Duodenal mucosa (tissue), 2 donors: ENCODE results near the gene MAN1A1.

Experiments used
- H3K27ac ChIP-seq: one replicate; pipeline ENCODE4 v1.7.0; 2013; ENCODE audit warnings: low read depth, low read length
- H3K27me3 ChIP-seq, 2 donors: one replicate each; pipeline ENCODE4 v1.7.0; 2013; ENCODE audit warnings: low read length in 2 of 2, control low read depth in 1 of 2; ENCODE audit not compliant: insufficient read depth in 2 of 2, control insufficient read depth in 1 of 2
- H3K36me3 ChIP-seq, 2 donors: one replicate each; pipeline ENCODE4 v1.7.0; 2013; ENCODE audit warnings: low read length in 2 of 2, control low read depth in 1 of 2; ENCODE audit not compliant: insufficient read depth in 2 of 2, control insufficient read depth in 1 of 2
- H3K4me1 ChIP-seq, 2 donors: one replicate each; pipeline ENCODE4 v1.7.0; 2013; ENCODE audit warnings: low read length in 2 of 2, control low read depth in 1 of 2; ENCODE audit not compliant: insufficient read depth in 2 of 2, control insufficient read depth in 1 of 2
- H3K4me3 ChIP-seq, 2 donors: one replicate each; pipeline ENCODE4 v1.7.0; 2013; ENCODE audit warnings: low read length in 2 of 2, low read depth in 1 of 2
- H3K9ac ChIP-seq, 2 donors: one replicate each; pipeline ENCODE4 v1.7.0; 2013; ENCODE audit warnings: low read length in 2 of 2, low read depth in 1 of 2
- H3K9me3 ChIP-seq, 2 donors: one replicate each; pipeline ENCODE4 v1.7.0; 2013; ENCODE audit warnings: low read length in 2 of 2, control low read depth in 1 of 2; ENCODE audit not compliant: control insufficient read depth in 1 of 2

Gene MAN1A1

DNA sequence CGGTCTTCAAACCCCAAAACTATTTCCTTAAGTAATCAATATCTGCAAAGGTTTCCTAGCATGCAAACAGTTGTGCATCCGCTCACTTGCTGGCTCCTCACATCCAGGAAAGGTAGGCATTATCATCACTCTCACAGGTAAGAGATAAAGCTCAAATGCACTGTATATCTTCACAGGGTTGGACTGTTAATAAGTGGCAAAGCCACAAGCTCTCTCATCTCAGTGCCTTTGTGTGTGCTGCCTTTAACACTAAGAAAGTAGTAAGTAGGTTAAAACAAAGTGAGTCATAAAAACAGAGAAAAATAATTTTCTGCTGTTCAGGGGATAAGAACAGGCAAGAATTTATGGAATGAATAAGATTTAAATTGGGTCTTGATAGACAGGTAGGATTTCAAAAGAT is 21.3 kb downstream of the MAN1A1 start:
- Histone ChIP-seq H3K9ac (no peak overlapping the region), H3K27ac (no peak overlapping the region), H3K27me3 (no peaks in the 10 kb centered on the region), H3K9me3 (no peaks in the 10 kb centered on the region), H3K4me1 (peaks cover 8 to 15% of the 10 kb centered on the region in 2 donors), H3K4me3 (no peak overlapping the region), H3K36me3 (peaks cover 3 to 14% of the 10 kb centered on the region in 2 donors)

DNA sequence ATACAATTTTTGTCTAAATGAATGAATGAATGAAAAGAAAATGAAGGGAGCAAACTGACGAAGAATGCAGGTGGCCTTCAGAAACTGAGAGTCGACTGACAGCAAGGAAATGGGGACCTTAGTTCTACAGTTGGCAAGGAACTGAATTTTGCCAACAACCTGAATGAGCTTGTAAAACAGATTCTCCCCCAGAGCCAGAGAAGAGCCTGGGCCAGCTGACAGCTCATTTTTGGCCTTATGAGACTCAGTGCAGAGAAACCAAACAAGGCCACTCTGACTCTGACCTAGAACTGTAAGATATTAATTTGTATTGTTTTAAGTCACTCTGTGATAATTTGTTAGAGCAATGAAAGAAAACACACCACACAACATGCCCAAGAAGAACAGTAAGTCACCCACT is 21.8 kb downstream of the MAN1A1 start:
- no peak overlapping the region for H3K4me3 ChIP-seq
- peaks cover 8 to 16% of the 10 kb centered on the region in 2 donors for H3K4me1 ChIP-seq
- H3K9ac ChIP-seq, result no peak overlapping the region
- H3K9me3 ChIP-seq, result no peaks in the 10 kb centered on the region
- peaks cover 3 to 17% of the 10 kb centered on the region in 2 donors for H3K36me3 ChIP-seq
- H3K27ac ChIP-seq, result no peak overlapping the region
- no peaks in the 10 kb centered on the region for H3K27me3 ChIP-seq

DNA sequence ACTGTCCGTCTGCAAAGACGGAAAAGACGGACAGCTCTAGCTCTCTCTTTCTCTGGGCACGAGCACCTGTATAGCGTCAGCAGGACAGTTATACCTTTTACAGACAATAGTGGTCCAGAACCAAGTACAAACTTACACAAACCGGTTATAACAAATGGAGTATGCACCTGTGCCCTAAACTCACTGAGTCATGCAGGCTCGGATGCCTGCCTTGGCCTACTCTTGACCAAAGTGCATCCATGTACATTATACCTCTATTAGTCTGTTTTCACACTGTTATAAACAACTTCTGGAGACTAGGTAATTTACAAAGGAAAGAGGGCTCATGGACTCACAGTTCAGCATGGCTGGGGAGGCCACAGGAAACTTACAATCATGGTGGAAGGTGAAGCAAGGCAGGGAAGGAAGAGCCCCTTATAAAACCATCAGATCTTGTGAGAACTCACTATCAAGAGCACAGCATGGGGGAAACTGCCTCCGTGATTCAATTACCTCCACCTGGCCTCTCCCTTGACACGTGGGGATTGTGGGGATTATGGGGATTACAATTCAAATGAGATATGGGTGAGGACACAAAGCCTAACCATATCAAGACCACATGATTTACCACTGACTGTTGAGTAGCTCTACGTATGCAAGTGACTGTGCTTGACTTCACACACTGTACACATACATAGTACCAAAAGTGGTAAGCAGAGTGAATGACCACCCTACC is 23.1 kb downstream of the MAN1A1 start:
- H3K27ac ChIP-seq, result no peak overlapping the region
- no peaks in the 10 kb centered on the region for H3K9me3 ChIP-seq
- H3K9ac ChIP-seq, result no peak overlapping the region
- H3K4me3 ChIP-seq, result no peak overlapping the region
- H3K27me3 ChIP-seq, result no peaks in the 10 kb centered on the region
- peaks cover 3 to 14% of the 10 kb centered on the region in 2 donors for H3K36me3 ChIP-seq
- H3K4me1 ChIP-seq, result peaks cover 8 to 23% of the 10 kb centered on the region in 2 donors

DNA sequence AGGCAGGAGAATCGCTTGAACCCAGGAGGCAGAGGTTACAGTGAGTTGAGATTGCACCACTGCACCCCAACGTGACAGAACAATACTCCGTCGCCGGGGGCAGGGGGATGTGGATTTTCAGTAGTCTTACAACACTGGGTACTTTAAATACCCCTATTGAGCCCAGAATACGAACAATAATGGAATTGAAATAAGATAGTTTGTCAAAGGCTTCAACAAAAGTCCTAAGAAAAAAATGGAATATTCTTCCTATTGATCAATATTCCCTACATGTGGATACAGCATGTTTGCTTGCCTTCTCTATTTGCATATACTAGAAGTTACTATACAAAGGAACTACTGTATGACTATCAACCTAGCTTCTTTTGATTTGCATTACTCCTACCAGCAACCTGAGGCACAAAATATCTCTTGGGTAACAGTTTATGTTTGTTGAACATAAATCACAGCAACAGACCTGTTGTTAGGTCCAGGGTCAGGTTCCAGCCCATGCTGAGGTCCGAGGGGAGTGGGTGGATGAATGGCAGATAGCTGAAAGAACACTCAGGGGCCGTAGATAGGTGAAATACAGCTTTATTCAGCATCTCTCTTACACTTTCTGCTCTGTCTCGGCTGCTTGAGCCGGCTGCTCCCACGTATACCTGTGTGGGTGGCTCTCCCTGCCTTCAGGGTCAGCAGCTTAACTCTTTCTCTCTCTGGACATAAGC is 23.8 kb downstream of the MAN1A1 start:
- Histone ChIP-seq H3K4me3 (no peak overlapping the region), H3K36me3 (peaks cover 3 to 14% of the 10 kb centered on the region in 2 donors), H3K9me3 (no peaks in the 10 kb centered on the region), H3K27ac (no peak overlapping the region), H3K9ac (no peak overlapping the region), H3K4me1 (peaks cover 11 to 23% of the 10 kb centered on the region in 2 donors), H3K27me3 (no peaks in the 10 kb centered on the region)

DNA sequence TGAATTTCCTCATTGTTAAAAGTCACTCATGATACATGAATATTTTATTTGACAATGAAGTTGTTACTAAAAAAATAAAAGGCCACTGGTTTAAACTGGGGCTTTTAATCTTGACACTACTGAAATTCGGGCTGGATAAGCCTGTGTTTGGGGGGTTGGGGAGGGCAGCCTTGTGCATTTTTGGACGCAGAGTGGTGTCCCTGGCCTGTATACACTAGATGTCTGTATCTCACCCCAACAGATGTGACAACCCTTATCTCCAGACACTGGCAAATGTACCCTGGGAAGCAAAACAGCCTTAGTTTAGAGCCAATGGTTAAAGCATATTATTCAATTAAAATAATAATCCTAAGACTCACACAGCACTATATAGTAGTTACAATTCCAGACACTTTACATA is 24.8 kb downstream of the MAN1A1 start:
- peaks cover 9 to 23% of the 10 kb centered on the region in 2 donors for H3K4me1 ChIP-seq
- no peak overlapping the region for H3K9ac ChIP-seq
- peaks cover 3 to 14% of the 10 kb centered on the region in 2 donors for H3K36me3 ChIP-seq
- H3K4me3 ChIP-seq, result no peak overlapping the region
- no peaks in the 10 kb centered on the region for H3K9me3 ChIP-seq
- no peaks in the 10 kb centered on the region for H3K27me3 ChIP-seq
- H3K27ac ChIP-seq, result no peak overlapping the region

DNA sequence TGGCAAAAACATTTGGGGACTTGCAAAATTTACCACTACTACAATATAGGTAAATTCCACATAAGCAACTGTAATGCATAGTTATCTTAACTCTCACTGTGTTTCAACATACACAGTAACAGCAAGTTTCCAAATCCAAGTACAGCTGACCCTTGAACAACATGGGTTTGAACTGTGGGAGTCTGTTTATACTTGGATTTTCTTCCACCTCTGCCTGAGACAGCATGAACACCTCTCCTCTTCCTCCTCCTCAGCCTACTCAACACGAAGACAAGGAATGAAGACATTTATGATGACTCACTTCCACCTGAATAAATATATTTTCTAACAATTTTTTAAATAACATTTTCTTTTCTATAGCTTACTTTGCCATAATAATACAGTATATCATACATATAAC is 25.6 kb downstream of the MAN1A1 start:
- no peak overlapping the region for H3K9ac ChIP-seq
- no peak overlapping the region for H3K27ac ChIP-seq
- H3K36me3 ChIP-seq, result peaks cover 3 to 14% of the 10 kb centered on the region in 2 donors
- H3K4me3 ChIP-seq, result no peak overlapping the region
- H3K27me3 ChIP-seq, result no peaks in the 10 kb centered on the region
- H3K4me1 ChIP-seq, result peaks cover 9 to 21% of the 10 kb centered on the region in 2 donors
- H3K9me3 ChIP-seq, result no peaks in the 10 kb centered on the region

DNA sequence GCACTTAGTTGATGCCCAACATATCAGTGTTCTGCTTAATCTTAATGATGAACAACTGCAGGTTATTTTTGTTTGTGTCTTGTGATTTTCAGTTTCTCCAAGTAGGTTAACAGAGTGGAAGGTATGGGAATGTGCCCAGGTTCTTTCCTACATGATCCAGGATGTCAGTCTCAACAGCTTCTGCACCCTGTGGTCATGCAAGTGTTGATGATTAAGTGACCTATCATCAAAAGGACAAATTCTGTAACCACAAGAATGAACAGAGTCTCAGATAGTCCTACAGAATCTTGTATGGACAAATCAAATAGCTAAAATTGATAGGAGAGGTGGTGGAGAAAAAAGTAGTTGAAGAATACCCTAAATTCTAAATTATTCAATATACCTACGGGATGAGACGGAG is 26.1 kb downstream of the MAN1A1 start:
- Histone ChIP-seq H3K27ac (no peak overlapping the region), H3K4me3 (no peak overlapping the region), H3K9ac (no peak overlapping the region), H3K9me3 (no peaks in the 10 kb centered on the region), H3K4me1 (peaks cover 9 to 16% of the 10 kb centered on the region in 2 donors), H3K27me3 (no peaks in the 10 kb centered on the region), H3K36me3 (peaks cover 3 to 14% of the 10 kb centered on the region in 2 donors)

DNA sequence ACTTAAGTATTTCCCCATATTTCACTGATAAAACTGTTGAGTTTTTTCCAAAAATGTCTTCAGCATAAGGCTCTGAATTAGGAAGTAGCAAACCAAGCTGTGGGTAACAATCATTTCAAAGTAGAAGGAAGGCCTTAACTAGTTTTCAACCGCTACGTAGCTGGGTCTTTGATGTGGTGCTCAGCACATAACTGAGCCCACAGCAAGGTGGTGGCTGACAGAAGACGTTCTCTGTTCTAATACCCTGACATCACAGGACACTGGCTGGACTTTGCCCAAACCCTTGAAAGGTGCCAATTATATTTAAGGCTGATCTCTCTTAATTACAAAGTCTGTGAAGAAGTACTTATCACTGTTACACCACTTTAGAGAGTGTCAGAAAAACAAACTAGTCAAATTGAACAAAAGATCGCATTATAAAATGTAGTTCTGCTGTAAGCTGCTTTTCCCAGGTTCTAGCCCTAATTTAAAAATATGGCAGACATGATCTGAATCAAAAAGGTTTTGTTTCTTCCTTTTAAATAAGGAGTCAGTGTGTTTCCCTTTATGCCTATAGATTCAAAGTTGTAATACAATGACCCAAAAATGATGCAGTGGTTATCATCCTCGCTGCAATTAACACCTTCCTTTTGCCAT is 26.7 kb downstream of the MAN1A1 start:
- Histone ChIP-seq H3K9ac (no peak overlapping the region), H3K27ac (no peak overlapping the region), H3K4me3 (no peak overlapping the region), H3K4me1 (peaks cover 9 to 12% of the 10 kb centered on the region in 2 donors), H3K36me3 (peaks cover 3 to 14% of the 10 kb centered on the region in 2 donors), H3K9me3 (no peaks in the 10 kb centered on the region), H3K27me3 (no peaks in the 10 kb centered on the region)

DNA sequence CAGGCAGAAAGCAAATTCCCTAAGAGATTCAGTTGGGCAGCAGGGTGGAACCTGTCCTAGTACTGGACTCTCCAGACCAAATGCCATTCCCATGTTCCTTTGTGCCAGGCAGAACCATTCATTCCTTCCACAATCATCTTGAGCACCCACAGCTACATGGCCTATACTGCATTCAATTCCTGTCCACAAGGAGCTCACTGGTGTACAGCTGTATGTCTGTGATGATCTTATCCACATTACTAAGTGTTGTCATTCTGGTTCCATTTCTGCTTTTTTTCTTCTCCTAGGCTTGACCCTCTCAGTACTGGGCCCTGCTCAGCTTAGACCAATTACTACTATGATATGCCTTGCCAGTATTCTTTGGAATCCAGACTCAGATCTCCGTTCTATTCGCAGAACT is 27.5 kb downstream of the MAN1A1 start:
- peaks cover 9 to 12% of the 10 kb centered on the region in 2 donors for H3K4me1 ChIP-seq
- no peaks in the 10 kb centered on the region for H3K27me3 ChIP-seq
- H3K4me3 ChIP-seq, result no peak overlapping the region
- H3K36me3 ChIP-seq, result peaks cover 5 to 13% of the 10 kb centered on the region in 2 donors
- no peaks in the 10 kb centered on the region for H3K9me3 ChIP-seq
- H3K9ac ChIP-seq, result no peak overlapping the region
- H3K27ac ChIP-seq, result no peak overlapping the region

DNA sequence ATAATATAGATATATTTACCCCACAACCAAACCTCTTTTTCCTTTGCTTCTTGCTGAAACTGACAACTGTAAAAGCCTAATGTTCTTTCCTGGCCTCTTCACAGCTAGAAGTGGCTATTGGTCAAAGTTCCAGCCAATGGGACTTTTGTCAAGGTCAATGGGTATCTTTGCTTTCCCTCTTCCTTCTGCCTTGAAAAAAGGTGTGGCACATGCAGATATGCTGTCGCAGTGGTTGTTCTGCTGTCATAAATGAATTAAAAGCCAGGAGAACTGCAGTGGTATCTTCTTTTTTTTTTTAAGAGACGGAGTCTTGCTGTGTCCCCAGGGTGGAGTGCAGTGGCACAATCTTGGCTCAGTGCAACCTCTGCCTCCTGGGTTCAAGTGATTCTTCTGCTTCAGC is 29.9 kb downstream of the MAN1A1 start:
- H3K27me3 ChIP-seq, result no peaks in the 10 kb centered on the region
- no peak overlapping the region for H3K4me3 ChIP-seq
- H3K36me3 ChIP-seq, result peaks cover 3 to 4% of the 10 kb centered on the region in 2 donors
- no peaks in the 10 kb centered on the region for H3K9me3 ChIP-seq
- H3K27ac ChIP-seq, result no peak overlapping the region
- H3K9ac ChIP-seq, result no peak overlapping the region
- peaks cover 12 to 14% of the 10 kb centered on the region in 2 donors for H3K4me1 ChIP-seq
